Urinary bladder (tissue), 4 donors: Measurements from ENCODE around the gene ST8SIA6. TPM values are rescaled to one million over a fixed set of nuclear protein-coding genes. Genes with fewer than 3 reads are reported as not detected.

Experiments used
- DNase-seq: peaks from one replicate; pipeline ENCODE4 v3.0.0-alpha.2; 2015; ENCODE audit errors: extremely low spot score
- H3K27ac ChIP-seq: one replicate; pipeline ENCODE4 v1.5.1; 2013; ENCODE audit warnings: low read depth, mild to moderate bottlenecking, moderate library complexity
- H3K36me3 ChIP-seq: one replicate; pipeline ENCODE4 v1.6.1; 2013; ENCODE audit warnings: mild to moderate bottlenecking, moderate library complexity; ENCODE audit not compliant: insufficient read depth
- H3K4me1 ChIP-seq: one replicate; pipeline ENCODE4 v1.6.1; 2013; ENCODE audit warnings: mild to moderate bottlenecking, moderate library complexity; ENCODE audit not compliant: insufficient read depth
- H3K4me3 ChIP-seq: one replicate; pipeline ENCODE4 v1.5.1; 2013; ENCODE audit warnings: low read depth, low read length
- WGBS: extraction: QIAGEN DNeasy Blood & Tissue Kit; methylation state at CpG from one replicate; pipeline ENCODE4 v1.1.7; 2013; 5-methylcytosine and 5-hydroxymethylcytosine counted together
- polyA plus RNA-seq: library from polyadenylated mRNA; stranded (reverse); fragments of 200-250 nt; gene quantifications from one replicate; pipeline ENCODE4 v1.2.3, GENCODE V29; 2013
- total RNA-seq: library from RNA; depleted of rRNA; stranded (reverse); fragments of >200 nt; gene quantifications from one replicate; pipeline ENCODE4 v1.2.3, GENCODE V29; 2014
- donor health status: healthy with polysubstance abuse.
- donor health status: healthy.

Gene ST8SIA6
- total and polyA plus RNA-seq, 2 donors = 0.79 to 3.7 TPM

DNA sequence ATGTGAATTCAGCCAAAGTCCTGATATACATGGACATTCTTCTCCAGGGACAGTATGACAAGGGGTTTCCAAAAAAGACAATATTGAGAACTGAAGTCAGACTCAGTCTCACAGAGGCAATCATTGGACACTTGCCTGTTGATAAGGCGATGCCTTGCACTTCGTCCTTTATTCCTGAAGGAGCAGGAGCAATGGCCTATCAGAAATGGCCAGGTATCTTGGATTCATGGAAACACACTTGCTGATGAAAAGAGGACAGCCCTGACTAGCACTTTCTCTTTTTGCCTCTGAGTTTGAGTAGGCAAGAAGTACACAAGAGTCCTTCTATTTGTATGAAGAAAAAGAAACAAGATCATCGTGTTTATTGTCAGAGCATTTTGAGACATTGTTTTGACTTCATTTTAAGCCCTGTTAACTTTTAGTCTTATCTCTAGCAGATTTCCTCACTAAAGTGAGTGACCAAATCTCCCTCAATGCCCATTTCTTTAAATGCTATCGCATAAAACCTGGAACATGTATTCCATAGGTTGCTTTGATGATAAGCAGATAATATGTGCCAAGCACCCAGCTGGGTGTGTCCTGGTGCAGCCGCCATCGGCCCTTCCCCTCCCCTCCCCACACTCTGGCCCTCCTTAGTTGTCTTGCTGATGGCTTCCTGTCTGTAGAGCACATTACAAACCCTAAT is 26.6 kb downstream of the ST8SIA6 start:
- 48% methylated on average over 6 of the region's 6 CpGs for WGBS

DNA sequence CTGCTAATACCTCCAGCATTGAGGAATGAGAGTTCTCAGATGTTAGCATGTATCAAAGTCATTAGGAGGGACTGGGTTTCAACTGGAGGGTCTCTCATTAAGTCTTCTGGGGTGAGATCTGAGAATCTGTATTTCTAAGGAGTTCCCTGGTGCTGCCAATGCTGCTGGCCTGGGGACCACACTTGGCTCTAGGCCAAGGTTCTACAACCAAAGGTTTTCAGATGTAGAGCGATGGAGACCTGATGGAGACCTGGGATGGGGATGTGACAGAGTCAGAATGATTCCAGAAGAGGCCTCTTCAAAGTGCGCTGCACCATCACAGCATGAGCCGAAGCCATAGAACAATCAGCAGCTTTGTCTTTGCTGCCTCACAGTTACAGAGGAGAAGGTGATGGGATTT is 27.2 kb downstream of the ST8SIA6 start:
- H3K4me1 ChIP-seq = no peaks in the 10 kb centered on the region
- H3K36me3 ChIP-seq = no peaks in the 10 kb centered on the region
- H3K4me3 ChIP-seq = no peak overlapping the region
- 96% methylated on average over 3 of the region's 3 CpGs for WGBS
- H3K27ac ChIP-seq = no peak overlapping the region
- no peak for DNase-seq

More for the DNA sequence above, 26.6 kb downstream of the ST8SIA6 start:
- Histone ChIP-seq H3K4me3 (no peak overlapping the region), H3K36me3 (no peaks in the 10 kb centered on the region), H3K27ac (no peak overlapping the region), H3K4me1 (no peaks in the 10 kb centered on the region)
- no peak for DNase-seq

DNA sequence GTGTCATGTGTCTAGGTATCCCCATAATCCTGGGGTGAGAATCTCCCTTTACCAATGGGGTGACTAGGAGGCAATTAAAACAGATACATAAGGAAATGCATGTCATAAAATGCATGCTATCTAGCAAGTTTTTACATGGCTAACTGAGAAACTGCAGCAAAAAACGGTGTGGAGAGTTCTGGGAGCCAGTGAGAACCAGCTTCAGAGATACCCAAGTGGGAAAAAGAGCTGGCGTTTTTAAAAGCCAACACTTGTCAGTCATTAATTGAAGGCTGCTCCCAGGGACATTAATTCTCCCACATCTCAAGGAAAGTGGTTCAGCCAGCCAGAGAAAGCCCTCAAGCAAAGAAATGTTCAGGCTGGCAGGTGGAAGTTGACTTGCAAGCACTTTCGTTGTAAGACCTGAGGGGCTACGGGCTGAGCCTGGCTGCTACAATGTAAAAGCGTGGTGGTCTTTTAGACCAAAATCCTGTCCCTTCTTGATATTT is 28.1 kb downstream of the ST8SIA6 start:
- no peak overlapping the region for H3K4me3 ChIP-seq
- no peaks in the 10 kb centered on the region for H3K36me3 ChIP-seq
- DNase-seq = no peak
- no peak overlapping the region for H3K27ac ChIP-seq
- no peaks in the 10 kb centered on the region for H3K4me1 ChIP-seq
- WGBS = 80% methylated on average over 5 of the region's 5 CpGs

DNA sequence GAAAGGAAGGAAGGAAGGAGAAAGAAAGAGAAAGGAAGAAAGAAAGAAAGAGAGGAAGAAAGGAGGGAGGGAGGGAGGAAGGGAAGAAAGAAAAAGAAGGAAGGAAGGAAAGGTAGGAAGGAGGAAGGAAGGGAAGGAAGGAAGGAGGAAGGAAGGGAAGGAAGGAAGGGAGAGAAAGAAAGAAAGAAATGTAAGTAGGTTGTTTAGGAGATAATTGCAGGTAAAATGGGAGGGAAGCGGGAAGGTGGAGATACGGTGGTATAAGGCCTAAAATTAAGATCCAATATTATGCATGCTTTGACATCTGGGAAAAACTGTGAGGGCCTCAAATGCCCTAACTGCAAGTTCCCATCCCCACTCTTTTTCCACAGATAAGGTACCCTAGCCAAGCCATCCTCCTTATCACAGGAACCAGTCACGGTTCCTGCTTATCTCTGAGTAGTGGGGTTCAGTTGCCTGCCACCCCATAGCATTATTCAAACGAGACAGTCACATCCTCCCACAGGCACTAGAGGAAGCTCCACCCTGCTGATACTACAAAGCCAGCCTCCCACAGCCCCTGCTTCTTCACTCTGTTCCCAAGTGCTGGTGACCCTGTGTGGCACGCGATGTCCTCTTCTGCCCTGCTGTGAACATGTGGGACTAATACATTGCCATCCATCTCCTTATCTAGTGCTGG is 28.7 kb downstream of the ST8SIA6 start:
- Histone ChIP-seq H3K4me1 (no peaks in the 10 kb centered on the region), H3K27ac (no peak overlapping the region), H3K36me3 (no peaks in the 10 kb centered on the region), H3K4me3 (no peak overlapping the region)
- 55% methylated on average over 6 of the region's 6 CpGs for WGBS
- no peak for DNase-seq

DNA sequence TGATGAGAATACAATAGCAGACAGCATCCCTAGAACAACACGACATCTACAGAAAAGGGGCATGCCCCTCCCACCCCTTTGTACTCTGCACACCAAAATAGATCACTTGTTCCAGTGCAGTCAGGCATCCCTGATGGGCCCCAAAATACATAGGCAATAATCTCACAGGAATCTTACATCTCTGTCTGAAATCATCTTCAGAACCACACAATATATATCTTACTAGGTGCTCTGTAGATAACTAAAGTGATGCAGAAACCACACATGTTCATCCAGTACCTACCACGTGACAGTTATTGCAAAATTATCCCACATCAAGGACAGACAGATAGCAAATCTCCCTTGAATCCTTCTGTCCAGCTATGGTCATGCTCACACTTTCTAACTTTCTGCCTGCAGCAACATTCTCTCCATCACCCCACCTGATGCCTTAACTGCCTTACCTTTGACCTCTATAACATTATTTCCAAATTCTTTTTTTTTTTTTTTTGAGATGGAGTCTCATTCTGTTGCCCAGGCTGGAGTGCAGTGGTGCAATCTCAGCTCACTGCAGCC is 30.7 kb downstream of the ST8SIA6 start:
- WGBS = 55% methylated on average over 2 of the region's 2 CpGs
- no peak for DNase-seq
- Histone ChIP-seq H3K4me3 (no peak overlapping the region), H3K36me3 (no peaks in the 10 kb centered on the region), H3K4me1 (no peaks in the 10 kb centered on the region), H3K27ac (no peak overlapping the region)

DNA sequence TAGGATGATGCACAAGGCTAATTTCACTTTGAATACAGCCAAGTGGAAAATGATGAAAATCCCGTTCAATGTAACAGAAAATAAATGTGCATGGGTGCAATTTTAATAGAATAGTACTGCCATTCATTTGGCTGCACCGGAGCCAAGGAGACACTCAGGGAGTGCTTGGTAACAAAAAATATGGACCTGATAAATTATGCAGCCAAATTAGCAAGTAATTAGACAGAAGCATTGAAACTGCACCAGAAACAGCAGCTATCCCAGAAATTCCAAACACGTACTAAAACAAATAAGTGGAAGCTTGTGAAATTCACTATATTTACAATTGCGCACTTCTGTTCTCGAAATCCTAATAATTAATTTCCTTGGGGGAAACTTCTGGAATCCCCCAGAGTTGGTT is 31.5 kb downstream of the ST8SIA6 start:
- Histone ChIP-seq H3K4me1 (no peaks in the 10 kb centered on the region), H3K4me3 (no peak overlapping the region), H3K27ac (no peak overlapping the region), H3K36me3 (no peaks in the 10 kb centered on the region)
- 81% methylated on average over 5 of the region's 5 CpGs for WGBS
- no peak for DNase-seq

DNA sequence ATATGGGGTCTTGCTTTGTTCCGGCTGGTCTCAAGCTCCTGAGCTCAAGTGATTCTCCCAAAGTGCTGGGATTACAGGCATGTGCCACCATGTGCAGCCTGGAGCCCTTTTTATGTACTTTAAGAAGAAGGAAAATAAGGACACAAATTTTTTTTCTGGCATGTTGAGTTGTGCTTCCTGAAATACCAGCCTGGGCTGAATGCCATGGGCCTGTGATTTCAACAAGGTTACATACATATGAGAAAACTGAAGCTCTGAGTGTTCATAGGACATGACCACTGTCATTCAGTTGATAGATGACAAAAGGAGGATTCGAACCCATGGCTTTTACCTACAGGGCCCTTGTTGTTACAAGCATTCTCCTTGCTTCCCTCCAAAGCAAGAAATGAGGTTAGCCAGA is 36.1 kb downstream of the ST8SIA6 start:
- no peaks in the 10 kb centered on the region for H3K4me1 ChIP-seq
- DNase-seq = no peak
- H3K27ac ChIP-seq = no peak overlapping the region
- H3K36me3 ChIP-seq = no peaks in the 10 kb centered on the region
- WGBS = 43% methylated on average over 2 of the region's 2 CpGs
- H3K4me3 ChIP-seq = no peak overlapping the region

DNA sequence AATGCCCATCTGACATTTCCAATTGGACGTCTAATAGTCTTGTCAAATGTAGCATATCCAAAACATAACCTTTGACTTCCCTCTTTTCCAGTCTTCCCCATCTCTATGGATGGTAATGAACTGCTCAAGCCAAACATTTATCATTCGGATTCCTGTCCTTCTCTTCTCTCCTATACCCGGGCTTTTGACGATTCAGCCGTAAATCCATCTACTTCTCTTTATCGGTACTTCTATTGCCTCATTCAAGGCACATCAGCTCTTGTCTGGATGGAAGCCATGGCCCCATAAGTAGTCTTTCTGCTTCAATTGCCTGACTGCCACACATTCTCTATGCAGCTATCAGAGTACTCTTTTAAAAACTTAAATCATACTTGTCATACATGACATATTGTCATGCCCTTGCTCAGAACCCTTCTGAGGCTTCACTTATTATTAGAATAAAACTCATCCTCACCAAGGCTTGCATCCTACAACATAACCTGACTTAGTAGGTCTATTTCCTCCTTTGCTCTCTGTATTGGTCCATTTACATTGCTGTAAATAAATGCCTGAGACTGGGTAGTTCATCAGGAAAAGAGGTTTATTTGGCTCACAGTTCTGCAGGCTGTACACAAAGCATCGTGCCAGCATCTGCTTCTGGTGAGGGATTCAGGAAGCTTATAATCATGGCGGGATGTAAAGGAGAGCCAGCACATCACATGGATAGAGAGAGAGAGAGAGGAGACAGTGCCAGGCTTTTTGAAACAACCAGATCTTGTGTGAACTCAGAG is 37.8 kb downstream of the ST8SIA6 start:
- H3K36me3 ChIP-seq = no peaks in the 10 kb centered on the region
- no peaks in the 10 kb centered on the region for H3K4me1 ChIP-seq
- DNase-seq = no peak
- 83% methylated on average over 8 of the region's 8 CpGs for WGBS
- H3K27ac ChIP-seq = no peak overlapping the region
- H3K4me3 ChIP-seq = no peak overlapping the region

DNA sequence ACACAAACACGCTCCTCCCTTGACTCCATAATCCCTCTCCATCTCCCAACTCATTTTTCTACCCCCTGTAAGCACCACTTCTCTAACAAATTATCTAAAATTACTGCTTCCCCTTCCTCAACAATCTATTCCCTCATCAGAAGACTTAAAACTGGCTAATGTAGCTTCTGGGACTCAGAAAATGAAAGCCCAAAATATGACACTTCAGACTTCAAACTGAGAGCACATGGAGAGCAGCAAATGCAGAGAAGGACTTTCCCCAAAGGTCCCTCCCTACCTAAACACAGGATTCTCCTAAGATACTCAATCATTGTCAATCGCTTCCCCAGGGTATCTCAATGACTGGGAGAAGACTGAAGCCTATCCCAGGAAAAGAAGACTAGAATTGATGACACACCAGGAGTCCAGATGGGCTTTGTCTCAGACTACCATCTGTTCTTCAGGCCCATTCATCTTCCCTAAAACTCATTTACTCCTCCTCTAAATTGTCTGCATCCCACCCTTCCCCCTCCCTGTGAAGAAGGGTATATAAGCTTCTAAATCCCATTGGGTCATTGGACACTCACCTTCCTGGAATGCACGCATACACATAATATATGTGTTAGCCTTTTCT is 39.2 kb downstream of the ST8SIA6 start:
- H3K36me3 ChIP-seq = no peaks in the 10 kb centered on the region
- no peak overlapping the region for H3K27ac ChIP-seq
- H3K4me3 ChIP-seq = no peak overlapping the region
- DNase-seq = no peak
- no peaks in the 10 kb centered on the region for H3K4me1 ChIP-seq
- 88% methylated on average over 3 of the region's 3 CpGs for WGBS

DNA sequence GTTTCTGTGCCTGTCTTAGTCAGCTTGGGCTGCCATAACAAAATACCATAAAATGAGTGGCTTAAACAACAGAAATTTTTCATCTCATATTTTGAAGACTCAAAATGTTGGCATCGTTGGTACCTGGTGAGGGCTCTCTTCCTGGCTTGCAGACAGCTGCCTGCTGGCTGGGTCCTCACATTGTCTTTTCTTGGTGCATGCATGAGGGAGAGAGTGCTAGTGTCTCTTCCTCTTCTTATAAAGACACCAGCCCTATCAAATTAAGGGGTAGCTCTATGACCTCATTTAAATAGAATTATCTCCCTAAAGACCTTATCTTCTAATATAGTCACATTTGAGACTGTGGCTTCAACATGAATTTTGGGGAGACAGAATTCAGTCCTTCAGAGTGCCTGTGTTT is 39.9 kb downstream of the ST8SIA6 start:
- no peak overlapping the region for H3K4me3 ChIP-seq
- DNase-seq = no peak
- WGBS = 88% methylated on average over 1 of the region's 1 CpG
- no peaks in the 10 kb centered on the region for H3K4me1 ChIP-seq
- no peaks in the 10 kb centered on the region for H3K36me3 ChIP-seq
- no peak overlapping the region for H3K27ac ChIP-seq

DNA sequence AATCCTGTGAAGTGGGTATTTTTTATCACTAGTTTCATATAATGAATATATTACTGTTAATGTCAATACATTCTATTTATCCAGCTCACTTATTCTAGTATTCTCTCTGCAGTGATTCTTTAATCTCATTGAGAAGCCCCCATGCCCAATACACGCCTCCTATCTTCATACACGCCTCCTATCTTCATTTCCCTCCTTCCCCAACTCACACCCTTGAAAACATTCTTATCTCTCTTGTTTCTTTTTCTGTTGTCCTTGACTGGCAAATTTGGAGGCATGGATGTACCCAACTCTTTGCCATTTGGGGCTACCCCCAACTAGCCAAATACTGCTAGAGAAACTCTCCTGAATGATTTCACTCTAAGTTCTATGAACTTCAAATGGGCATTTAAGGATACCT is 40.5 kb downstream of the ST8SIA6 start:
- no peak for DNase-seq
- Histone ChIP-seq H3K36me3 (no peaks in the 10 kb centered on the region), H3K27ac (no peak overlapping the region), H3K4me3 (no peak overlapping the region), H3K4me1 (no peaks in the 10 kb centered on the region)
- 61% methylated on average over 2 of the region's 2 CpGs for WGBS

DNA sequence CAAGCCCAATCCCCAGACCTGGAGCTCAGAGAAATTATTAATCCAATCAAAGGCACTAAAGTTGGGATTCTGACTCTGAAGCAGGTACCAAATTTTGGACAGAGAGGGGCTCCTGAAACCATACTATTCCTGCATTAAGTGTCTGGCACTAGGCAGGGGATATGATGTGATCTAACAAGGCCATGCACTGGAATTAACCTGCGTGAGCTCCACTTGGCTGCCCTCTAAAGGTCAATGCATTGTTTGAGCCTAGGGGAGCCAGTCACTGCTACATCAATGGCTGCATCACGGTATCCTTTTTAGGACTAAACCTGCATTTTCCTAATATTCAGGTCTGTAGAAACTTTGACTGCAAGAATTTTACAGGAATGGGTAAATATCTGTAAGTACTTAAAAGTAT is 42.1 kb downstream of the ST8SIA6 start:
- DNase-seq = no peak
- H3K36me3 ChIP-seq = no peaks in the 10 kb centered on the region
- no peaks in the 10 kb centered on the region for H3K4me1 ChIP-seq
- 71% methylated on average over 2 of the region's 2 CpGs for WGBS
- no peak overlapping the region for H3K27ac ChIP-seq
- no peak overlapping the region for H3K4me3 ChIP-seq

DNA sequence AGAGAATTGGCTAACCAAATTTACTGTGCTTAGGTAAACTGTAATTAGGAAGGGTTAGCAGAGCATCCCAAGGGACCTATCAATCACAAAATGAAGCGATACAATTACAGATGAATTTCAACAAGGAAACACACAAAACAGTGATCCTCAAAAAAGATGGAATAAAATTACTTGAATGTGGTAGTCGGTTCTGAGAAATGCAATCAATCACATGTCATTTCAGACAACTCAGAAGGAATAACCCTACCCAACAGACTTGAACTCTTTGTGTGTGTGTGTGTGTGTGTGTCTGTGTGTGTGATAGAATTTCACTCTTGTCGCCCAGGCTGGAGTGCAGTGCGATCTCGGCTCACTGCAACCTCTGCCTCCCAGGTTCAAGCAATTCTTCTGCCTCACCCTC is 43.5 kb downstream of the ST8SIA6 start:
- Histone ChIP-seq H3K4me1 (no peaks in the 10 kb centered on the region), H3K36me3 (no peaks in the 10 kb centered on the region), H3K27ac (no peak overlapping the region), H3K4me3 (no peak overlapping the region)
- no peak for DNase-seq
- WGBS = 85% methylated on average over 5 of the region's 5 CpGs
